Measurements from ENCODE around the gene DIMT1. TPM values are rescaled to one million over a fixed set of nuclear protein-coding genes. Genes with fewer than 3 reads are reported as not detected.

Gene DIMT1
- 51.4 and 83.0 TPM in 2 replicates for total RNA-seq

DNA sequence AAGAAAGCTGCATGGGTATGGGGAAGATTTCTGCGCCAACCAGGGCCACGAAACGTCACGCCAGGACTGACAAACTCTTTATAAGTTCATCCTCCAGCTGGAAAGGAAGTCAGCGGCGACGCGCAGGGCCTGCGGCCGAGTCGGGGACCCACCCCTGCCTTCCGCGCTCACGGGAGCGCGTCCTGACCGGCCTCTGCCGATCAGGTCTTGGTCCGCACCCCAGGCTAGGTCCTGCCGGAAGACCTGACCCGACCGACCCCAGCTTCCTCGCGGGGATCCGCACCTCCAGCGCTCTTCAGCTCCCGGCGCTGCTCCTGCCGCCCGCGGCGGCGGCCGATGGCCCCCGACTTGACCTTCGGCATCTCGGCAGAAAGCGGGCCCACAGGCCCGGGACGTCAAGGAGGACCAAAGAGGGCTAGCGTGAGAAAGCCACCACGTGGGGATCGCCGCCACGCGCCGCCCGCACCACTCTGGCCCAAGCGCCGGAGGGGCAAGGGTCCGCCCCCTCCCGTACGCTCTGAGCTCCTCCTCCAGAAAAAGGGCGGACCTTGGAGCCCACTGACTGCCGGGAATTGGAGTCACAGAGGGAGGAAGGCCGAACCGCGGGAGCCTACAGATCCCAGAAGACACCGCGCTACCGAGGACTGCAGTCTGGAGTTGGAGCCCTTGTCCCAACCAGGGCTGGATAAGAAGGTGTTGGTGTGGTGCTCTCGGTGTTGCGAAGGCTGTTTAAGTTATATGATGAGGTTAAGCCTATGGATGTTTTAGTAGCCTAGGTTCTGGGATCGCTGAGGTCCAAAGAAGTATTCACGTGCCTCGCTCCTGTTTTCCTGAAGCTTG is at the start of gene DIMT1:
TSS of gene DIMT1 (minus strand) at position 495 of the 840 bp plus-strand sequence. CDS start at position 362, 133 bp downstream.
- DNase-seq = peak; percentile 99

GRCh38 chr5:62450259-62450658 is 46.6 kb upstream of the DIMT1 start:
- no peak for DNase-seq

GRCh38 chr5:62448528-62448927 is 44.8 kb upstream of the DIMT1 start:
- no peak for DNase-seq

GRCh38 chr5:62432621-62433064 is 28.9 kb upstream of the DIMT1 start:
- DNase-seq = no peak

GRCh38 chr5:62431735-62432620 is 28.3 kb upstream of the DIMT1 start:
- DNase-seq = no peak

DNA sequence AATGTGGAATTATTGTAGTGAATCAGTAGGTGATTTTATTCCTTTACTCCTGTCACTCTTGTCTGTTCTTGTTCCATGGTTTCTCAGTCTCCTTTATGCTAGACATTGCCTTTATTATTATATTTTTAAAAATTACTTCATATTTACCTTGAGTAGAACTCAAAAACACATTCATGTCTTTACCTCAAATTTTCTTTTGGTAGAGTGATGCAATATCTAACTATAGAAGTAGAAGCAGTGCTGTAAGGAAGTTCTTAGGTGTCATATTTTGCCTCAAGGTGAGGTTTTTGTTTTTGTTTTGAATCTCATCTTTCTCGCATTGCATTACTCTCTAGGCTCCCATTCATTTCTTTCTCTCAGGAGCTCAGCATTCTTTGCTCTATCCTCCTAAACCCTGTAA is 21.1 kb upstream of the DIMT1 start:
- no peak for DNase-seq

- DNase-seq = no peak
Observed at GRCh38 chr5:62421414-62421813, 17.7 kb upstream of the DIMT1 start.

GRCh38 chr5:62419609-62420008 is 15.9 kb upstream of the DIMT1 start:
- DNase-seq = no peak

DNA sequence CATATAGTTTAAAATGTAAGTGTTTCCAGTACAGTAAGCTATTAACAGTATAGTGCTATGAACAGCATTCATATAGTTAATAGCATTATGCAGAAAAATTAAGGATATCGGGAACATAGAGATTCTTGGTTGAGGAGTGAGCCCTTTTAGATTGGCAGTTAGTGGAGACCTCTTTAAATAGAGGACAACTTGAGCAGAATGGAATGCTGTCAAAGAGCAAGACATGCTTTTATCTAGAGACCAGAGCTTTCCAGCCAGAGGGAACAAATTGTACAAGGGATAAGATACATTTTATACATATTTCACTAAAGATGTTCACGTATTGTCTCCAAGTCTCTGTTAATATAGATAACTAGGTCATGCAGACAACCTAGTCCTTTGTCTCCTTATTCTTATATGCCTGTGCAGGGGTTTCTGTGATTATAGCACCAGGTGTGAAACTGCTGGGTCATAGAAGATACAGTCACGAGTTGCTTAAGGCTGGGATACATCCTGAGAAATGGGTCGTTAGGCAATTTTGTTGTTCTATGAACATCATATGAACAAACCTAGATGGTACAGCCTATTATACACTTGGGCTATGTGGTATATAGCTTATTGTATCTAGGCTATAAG is 14.9 kb upstream of the DIMT1 start:
- no peak for DNase-seq

- DNase-seq = no peak
Observed at GRCh38 chr5:62413711-62414110, 10.0 kb upstream of the DIMT1 start.

DNA sequence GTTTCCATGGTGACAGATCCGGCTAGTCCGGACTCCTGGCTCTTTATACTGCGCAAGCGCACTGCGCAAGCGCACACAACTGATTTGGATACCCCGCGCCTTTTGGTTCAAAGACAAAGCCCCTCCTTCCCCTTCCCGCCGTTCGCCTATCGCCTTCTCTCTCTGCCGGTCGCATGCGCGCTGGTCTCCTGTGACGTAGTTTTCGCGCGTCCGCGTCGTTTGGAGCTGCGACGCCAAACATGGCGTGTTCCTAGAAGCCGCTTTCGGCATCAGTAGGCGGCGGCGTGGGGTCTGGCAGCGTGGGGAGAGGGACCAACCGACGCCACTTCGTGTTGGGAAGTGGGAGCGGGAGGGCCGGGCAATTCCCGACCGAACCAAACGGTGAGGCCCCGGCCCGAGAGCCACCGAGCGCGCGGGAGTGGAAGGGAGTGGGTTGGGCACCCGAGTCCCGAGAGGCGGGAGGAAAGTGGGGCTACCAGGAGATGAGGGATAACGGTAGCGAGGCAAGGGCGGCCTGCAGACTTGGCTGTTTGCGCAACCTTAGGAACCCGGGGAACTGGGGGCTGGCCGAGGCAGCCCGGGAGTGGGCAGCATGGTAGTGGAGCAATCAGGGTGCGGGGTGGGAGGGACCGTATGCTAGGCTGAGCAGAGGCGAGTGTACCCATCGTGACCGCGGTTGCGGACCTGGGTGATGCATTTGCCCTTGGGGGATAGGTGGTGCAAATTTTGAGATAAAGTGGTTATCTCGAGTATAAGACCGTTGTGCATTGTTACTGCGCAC is 9.0 kb upstream of the DIMT1 start, which contains the start of gene IPO11:
TSS of gene IPO11 (plus strand) at position 215 of the 781 bp plus-strand sequence. CDS start 24,517 bp downstream, outside the sequence.
- peak; percentile 99 for DNase-seq

GRCh38 chr5:62395210-62395950 is 8.3 kb downstream of the DIMT1 start:
- no peak for DNase-seq

DNA sequence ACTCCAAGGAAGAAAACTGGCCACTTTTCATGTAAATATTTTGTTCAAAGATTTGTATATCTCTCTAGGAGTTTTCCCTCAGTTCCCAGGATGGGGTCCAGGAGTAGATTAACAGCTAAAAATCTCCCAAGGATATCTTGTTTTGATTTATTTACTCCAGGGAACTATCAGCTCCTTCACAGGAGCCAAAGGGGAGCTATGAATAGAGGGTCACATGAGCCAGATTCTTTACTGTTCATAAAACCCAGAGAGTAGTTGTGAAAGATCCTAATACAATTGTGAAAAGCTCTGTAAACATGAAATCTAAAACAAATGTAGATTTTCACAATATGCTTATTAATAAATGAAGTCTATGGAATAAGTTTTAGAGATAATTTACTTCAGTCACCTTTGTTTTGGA is 16.9 kb downstream of the DIMT1 start:
- no peak for DNase-seq

DNA sequence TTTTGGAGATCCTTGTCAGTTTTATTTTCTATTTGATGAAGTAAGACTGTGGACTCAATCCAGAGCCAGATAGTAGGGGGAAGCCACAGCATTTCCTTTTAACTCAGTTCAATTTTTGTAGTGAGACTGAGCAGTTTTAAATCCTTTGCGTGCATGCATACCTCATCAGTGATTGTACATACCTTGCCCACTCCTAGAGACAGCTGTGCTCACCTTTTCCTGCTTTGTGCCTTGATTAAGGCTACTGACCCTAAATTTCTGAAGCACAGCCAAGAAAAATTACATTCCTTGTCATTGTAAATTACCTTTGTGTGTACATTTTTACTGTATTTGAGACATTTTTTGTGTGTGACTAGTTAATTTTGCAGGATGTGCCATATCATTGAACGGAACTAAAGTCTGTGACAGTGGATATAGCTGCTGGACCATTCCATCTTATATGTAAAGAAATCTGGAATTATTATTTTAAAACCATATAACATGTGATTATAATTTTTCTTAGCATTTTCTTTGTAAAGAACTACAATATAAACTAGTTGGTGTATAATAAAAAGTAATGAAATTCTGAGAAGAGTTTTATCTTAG is 17.8 kb downstream of the DIMT1 start:
- DNase-seq = peak; percentile 21

DNA sequence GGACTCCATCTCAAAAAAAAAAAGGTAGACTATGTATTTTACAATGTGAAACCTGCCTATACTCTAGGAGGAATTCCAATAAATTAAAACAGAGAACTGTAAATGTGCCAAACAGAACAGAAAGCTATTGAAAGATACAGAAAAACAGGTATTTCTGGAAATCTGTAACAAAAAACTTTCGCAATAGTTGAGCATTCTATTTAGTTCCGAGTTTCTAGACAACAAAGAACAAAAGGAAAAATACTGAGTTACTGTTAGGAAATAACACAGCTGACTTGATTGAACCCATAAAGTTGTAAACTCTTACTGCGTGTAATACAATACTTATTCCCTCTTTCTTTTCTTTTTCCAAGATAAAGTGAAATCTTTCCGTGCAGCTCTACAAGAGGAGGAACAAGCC is 18.6 kb downstream of the DIMT1 start:
- no peak for DNase-seq

DNA sequence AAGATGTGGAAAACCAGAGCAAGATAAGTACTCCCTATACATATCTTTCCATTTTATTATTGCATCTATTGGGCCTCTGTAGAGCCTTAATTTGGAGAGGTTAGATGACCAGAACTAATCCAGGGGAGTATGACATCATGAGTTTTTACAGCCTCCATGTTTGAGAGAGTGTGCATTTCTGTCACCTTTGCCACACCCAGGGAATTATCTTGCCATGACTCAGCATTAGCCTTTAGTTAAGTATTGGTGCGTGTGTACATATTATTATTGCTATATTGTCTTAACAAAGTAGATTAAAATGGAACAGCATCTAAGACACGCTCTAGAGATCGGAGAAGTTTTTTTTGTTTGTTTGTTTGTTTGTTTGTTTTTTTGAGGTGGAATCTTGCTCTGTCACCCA is 27.6 kb downstream of the DIMT1 start:
- DNase-seq = no peak

DNA sequence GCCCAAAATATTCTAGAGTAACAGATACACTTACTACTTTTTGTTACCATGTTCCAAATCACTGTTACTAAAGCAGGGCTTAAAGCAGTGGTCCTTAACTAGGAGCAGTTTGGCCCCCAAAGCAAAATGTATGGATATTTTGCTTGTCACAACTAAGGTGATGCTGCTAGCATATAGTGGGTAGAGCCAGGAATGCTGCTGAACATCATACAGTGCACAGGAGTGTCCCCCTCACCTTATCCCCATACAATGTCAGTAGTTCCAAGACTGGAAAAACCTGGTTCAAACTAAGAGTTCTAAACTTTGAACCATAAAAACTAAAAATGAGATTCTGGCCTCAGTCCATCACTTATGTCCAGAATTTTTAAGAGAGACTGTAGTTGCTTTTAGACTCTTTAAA is 28.1 kb downstream of the DIMT1 start:
- DNase-seq = no peak

DNA sequence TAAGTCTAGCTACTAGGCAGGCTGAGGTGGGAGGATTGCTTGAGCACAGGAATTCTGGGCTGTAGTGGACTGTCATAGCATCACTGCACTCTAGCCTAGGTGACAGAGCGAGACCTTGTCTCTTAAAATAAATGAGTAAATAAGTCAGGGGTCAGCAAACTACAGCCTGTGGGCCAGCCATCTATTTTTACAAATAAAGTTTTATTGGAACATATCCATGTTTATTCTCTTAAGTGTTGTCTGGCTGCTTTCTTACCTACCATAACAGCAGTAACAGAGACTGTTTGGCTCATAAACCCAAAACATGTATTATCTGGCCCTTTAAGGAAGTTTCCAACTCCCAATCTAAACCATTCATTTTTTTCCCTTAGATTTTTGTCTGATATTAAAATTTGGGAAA is 29.6 kb downstream of the DIMT1 start:
- DNase-seq = no peak

- no peak for DNase-seq
Observed at GRCh38 chr5:62373382-62373781, 30.3 kb downstream of the DIMT1 start.

- no peak for DNase-seq
Observed at GRCh38 chr5:62372600-62372999, 31.1 kb downstream of the DIMT1 start.

- no peak for DNase-seq
Observed at GRCh38 chr5:62371409-62371808, 32.3 kb downstream of the DIMT1 start.
